Prostate gland (tissue), 2 donors: ENCODE results near the gene NABP1.

Experiments used
- CTCF ChIP-seq, 4 experiments: fragments of 200-600 bp in 2 of 4; fragments of 450-650 bp in 2 of 4; sonication (generic) in 2 of 4; IDR thresholded peaks; 1 replicate in 3 of 4; 2 replicates in 1 of 4; pipeline ENCODE4 v1.5.1; 2016 to 2019; ENCODE audit warnings: antibody characterized with exemption in 4 of 4, mild to moderate bottlenecking in 2 of 4, moderate library complexity in 2 of 4
- POLR2AphosphoS5 ChIP-seq: sonication (generic); formaldehyde crosslinking; IDR thresholded peaks from one replicate; pipeline ENCODE4 v1.6.1; 2017; ENCODE audit warnings: antibody characterized with exemption

GRCh38 chr2:191705084-191705483 is 27.1 kb downstream of the NABP1 start:
- no peak for TF ChIP-seq CTCF (IDR thresholded peaks at IDR 0.05)
- TF ChIP-seq POLR2AphosphoS5: no peak
